Testis (tissue), 2 donors: ENCODE results near the gene FUCA1.

ENCODE experiments used
- CTCF ChIP-seq, 3 experiments: fragments of 450-650 bp in 2 of 3; fragments of 200-600 bp in 1 of 3; sonication (generic) in 1 of 3; IDR thresholded peaks; one replicate each; pipeline ENCODE4 v1.5.1; 2016 to 2019; ENCODE audit warnings: antibody characterized with exemption in 3 of 3, mild to moderate bottlenecking in 2 of 3, moderate library complexity in 1 of 3
- POLR2A ChIP-seq: fragments of 450-650 bp; IDR thresholded peaks from one replicate; pipeline ENCODE4 v1.6.1; 2017; ENCODE audit warnings: antibody characterized with exemption, mild to moderate bottlenecking, moderate library complexity

DNA sequence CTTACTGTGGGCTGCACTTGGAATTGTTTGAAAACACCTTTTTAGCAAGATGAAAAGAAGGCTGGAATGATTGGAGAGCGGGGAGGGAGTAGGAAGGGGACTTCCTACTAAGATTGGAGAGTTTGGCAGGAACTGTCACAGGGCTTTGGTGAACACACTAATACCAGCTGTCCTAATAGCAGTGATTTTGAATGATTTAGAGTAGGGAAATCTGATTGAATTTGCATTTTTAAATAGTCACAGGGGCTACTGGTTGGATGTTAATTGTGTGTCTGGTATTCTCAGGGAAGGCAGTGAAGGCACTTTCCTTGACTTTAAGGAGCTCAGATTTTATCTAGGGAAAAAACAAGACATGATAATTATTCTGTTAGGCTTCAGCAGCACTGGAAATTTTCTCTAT lies 40.4 kb downstream of the FUCA1 start:
- no peak for TF ChIP-seq POLR2A
- no peak for TF ChIP-seq CTCF (IDR thresholded peaks at IDR 0.05)
